ENCODE results near the gene ABCA5.
A peak's percentile ranks its signal among the peaks of the same experiment; 100 is the strongest.
"Not testable (repeated sequence)": the region's sequence is repeated elsewhere in the genome, so short reads cannot be mapped to it uniquely, and the experiment has no call there.

Gene ABCA5

DNA sequence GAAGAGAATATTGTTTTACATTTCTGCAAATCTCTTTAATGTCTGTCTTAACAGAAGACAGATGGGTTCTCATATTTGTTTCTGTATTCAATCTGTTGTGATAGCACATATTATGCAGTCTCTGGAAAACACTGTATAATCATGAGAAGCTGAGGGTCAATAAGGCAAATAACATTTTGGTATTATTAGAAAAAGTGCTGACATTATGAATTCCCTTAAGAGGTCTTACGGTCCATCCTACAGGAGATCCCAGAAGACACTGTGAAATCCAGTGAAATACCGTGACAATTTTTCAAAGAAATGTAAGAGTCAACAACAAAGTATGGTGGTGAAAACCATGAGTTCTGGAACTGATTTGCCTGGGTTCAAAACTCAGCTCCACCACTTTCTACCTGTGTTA, 42.3 kb downstream of the ABCA5 start:
- no peak overlapping the region for H3K4me3 ChIP-seq (replicated peaks; ENCODE audit: low read depth, low read length)
- TF ChIP-seq, protein P1, sequence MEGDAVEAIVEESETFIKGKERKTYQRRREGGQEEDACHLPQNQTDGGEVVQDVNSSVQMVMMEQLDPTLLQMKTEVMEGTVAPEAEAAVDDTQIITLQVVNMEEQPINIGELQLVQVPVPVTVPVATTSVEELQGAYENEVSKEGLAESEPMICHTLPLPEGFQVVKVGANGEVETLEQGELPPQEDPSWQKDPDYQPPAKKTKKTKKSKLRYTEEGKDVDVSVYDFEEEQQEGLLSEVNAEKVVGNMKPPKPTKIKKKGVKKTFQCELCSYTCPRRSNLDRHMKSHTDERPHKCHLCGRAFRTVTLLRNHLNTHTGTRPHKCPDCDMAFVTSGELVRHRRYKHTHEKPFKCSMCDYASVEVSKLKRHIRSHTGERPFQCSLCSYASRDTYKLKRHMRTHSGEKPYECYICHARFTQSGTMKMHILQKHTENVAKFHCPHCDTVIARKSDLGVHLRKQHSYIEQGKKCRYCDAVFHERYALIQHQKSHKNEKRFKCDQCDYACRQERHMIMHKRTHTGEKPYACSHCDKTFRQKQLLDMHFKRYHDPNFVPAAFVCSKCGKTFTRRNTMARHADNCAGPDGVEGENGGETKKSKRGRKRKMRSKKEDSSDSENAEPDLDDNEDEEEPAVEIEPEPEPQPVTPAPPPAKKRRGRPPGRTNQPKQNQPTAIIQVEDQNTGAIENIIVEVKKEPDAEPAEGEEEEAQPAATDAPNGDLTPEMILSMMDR (IDR thresholded peaks at IDR 0.05; ENCODE audit: low read length, missing control alignments), result no peak
- DNase-seq (ENCODE audit: low read depth), result no peak

GRCh38 chr17:69282002-69282401, 44.9 kb downstream of the ABCA5 start:
- TF ChIP-seq, protein P1 (IDR thresholded peaks at IDR 0.05; ENCODE audit: low read length, missing control alignments), result no peak
- no peak overlapping the region for H3K4me3 ChIP-seq (replicated peaks; ENCODE audit: low read depth, low read length)
- no peak for DNase-seq (ENCODE audit: low read depth)

GRCh38 chr17:69276279-69276678, 50.7 kb downstream of the ABCA5 start:
- DNase-seq (ENCODE audit: low read depth), result not testable (repeated sequence)

DNA sequence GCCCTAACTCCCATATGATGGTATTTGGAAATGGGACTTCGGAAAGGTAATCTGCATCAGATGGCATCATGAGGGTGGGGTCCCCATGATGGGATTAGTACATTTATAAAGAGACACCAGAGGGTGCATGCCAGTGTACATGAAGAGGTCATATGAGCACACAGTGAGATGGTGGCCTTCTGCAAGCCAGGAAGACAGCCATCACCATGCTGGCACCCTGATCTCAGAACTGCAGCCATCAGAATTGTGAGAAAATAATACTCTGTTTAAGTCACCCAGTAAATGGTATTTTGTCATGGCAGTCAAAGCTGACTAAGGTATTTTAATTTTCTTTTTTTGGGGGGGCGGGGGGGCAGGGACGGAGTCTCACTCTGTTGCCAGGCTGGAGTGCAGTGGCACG, 51.2 kb downstream of the ABCA5 start:
- TF ChIP-seq, protein P1 (IDR thresholded peaks at IDR 0.05; ENCODE audit: low read length, missing control alignments), result no peak
- no peak overlapping the region for H3K4me3 ChIP-seq (replicated peaks; ENCODE audit: low read depth, low read length)
- DNase-seq (ENCODE audit: low read depth), result no peak

More at GRCh38 chr17:69276279-69276678, 50.7 kb downstream of the ABCA5 start:
- H3K4me3 ChIP-seq (replicated peaks; ENCODE audit: low read depth, low read length), result not testable (repeated sequence)

DNA sequence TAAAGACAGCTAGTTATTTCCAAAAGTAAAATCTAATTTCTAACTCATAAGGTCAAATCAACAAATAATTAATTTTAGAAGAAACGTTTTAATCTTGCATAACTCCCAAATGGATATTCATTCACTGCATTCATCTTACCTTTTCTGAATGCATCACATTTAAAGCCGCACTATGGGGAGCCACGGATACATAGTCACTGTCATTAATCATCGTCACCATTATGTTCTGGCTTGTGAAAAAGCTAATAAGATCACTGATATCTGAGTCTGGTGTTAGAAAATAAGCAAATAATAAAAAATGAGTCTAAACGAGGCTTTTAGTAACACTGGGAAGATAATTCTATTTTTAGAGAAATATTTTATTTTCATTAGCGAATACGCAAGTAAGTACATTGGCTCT, 55.9 kb downstream of the ABCA5 start:
- TF ChIP-seq, protein P1 (IDR thresholded peaks at IDR 0.05; ENCODE audit: low read length, missing control alignments), result no peak
- DNase-seq (ENCODE audit: low read depth), result no peak
- H3K4me3 ChIP-seq (replicated peaks; ENCODE audit: low read depth, low read length), result no peak overlapping the region

DNA sequence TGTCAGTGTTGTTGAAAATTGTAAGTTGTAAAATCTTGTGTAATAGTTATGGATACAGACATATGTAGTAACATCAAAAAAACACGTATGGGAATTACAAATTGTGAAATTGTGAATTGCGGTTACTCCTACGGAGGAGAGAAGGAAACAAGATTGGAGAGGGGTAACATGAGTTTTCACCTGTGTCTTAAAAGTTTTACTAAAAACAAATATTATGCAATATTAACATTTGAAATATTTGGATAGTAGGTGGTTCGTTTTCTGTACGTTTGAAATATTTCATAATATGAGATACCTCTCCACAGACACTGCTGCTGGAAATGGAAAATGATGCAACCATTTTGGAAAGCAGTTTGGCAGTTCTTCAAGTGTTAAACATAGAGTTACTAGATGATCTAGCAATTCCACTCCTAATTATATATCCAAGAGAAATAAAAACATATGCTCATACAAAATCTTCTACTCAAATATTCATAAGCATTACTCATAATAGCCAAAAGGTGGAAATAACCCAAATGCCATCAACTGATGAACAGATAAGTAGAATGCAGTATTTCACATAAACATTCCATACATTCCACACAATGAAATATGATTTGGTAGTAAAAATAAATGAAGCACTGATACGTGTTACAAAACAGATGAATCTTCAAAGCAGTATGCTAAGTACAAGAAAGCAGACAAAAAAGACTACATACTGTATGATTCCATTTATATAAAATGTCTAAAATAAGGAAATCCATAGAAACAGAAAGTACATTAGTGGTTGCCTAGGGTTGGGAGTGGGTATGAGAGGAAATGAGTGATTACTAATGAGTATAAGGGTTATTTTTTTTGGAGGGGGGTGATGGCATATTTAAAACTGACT, 57.6 kb downstream of the ABCA5 start:
- TF ChIP-seq, protein P1 (IDR thresholded peaks at IDR 0.05; ENCODE audit: low read length, missing control alignments), result no peak
- peak; percentile 73 for DNase-seq (ENCODE audit: low read depth)
- no peak overlapping the region for H3K4me3 ChIP-seq (replicated peaks; ENCODE audit: low read depth, low read length)

DNA sequence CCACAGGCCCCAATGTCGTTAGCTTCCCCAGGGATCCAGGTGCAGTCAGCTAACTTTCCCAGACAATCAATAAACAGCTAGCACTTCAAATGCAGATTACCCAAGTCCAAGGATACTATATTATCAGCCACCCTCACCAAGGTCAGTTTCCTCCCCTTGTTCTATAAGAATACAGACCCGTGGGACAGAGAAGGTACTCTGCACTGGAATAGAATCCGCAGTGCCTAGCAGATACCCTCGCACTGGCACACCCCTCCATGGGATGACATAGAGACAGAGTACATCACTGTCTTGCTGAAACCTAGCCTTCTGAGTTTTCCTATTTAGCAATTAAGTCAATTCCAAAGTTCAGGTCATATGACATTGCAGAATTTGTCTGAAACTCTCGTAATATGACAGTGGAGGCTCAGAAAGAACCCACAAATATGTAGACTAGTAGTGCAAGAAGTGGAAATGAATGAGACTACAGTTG, 58.4 kb downstream of the ABCA5 start:
- H3K4me3 ChIP-seq (replicated peaks; ENCODE audit: low read depth, low read length), result no peak overlapping the region
- TF ChIP-seq, protein P1 (IDR thresholded peaks at IDR 0.05; ENCODE audit: low read length, missing control alignments), result no peak
- no peak for DNase-seq (ENCODE audit: low read depth)

All from fibroblast of pulmonary artery (primary cell).